SJCRH30 (cell line): Measurements from ENCODE around the gene TMEM59. TPM values are rescaled to one million over a fixed set of nuclear protein-coding genes. Genes with fewer than 3 reads are reported as not detected.
"Not testable (repeated sequence)": the region's sequence is repeated elsewhere in the genome, so short reads cannot be mapped to it uniquely, and the experiment has no call there.

ENCODE experiments used
- DNase-seq, 2 experiments: peaks; one replicate each; pipeline ENCODE4 v3.0.0-alpha.2; 2015 to 2020
- H3K27ac ChIP-seq: fragments of 250-450 bp; sonication (Bioruptor Pico); 2 replicates; pipeline ENCODE4 v1.5.1; 2020; ENCODE audit warnings: mild to moderate bottlenecking, moderate library complexity
- H3K27me3 ChIP-seq: fragments of 250-450 bp; sonication (Bioruptor Pico); 2 replicates; pipeline ENCODE4 v1.5.1; 2020; ENCODE audit warnings: mild to moderate bottlenecking, moderate library complexity
- H3K36me3 ChIP-seq: fragments of 250-450 bp; sonication (Bioruptor Pico); 2 replicates; pipeline ENCODE4 v1.5.1; 2020; ENCODE audit warnings: mild to moderate bottlenecking, moderate library complexity
- H3K4me1 ChIP-seq: fragments of 250-450 bp; sonication (Bioruptor Pico); 2 replicates; pipeline ENCODE4 v1.5.1; 2020; ENCODE audit warnings: mild to moderate bottlenecking, moderate library complexity
- H3K4me3 ChIP-seq: fragments of 250-450 bp; sonication (Bioruptor Pico); 2 replicates; pipeline ENCODE4 v1.5.1; 2020; ENCODE audit warnings: mild to moderate bottlenecking, moderate library complexity
- H3K9me3 ChIP-seq: fragments of 250-450 bp; sonication (Bioruptor Pico); replicated peaks from 2 replicates; pipeline ENCODE4 v1.5.1; 2020; ENCODE audit warnings: mild to moderate bottlenecking, moderate library complexity
- total RNA-seq: library from RNA; depleted of rRNA; stranded (reverse); fragments of >200 nt; shearing (Covaris generic); gene quantifications from 2 replicates; pipeline ENCODE4 v1.2.3, GENCODE V29; 2014

Gene TMEM59
- total RNA-seq, 1 experiment from 2014 or later, result 135 TPM

GRCh38 chr1:54037476-54037875, 15.5 kb downstream of the TMEM59 start:
- Histone ChIP-seq H3K4me3 (no peak overlapping the region), H3K36me3 (peaks cover 53% of the 10 kb centered on the region), H3K4me1 (no peaks in the 10 kb centered on the region), H3K27ac (no peak overlapping the region), H3K9me3 (no peaks in the 10 kb centered on the region), H3K27me3 (no peaks in the 10 kb centered on the region)
- DNase-seq, result no peak

DNA sequence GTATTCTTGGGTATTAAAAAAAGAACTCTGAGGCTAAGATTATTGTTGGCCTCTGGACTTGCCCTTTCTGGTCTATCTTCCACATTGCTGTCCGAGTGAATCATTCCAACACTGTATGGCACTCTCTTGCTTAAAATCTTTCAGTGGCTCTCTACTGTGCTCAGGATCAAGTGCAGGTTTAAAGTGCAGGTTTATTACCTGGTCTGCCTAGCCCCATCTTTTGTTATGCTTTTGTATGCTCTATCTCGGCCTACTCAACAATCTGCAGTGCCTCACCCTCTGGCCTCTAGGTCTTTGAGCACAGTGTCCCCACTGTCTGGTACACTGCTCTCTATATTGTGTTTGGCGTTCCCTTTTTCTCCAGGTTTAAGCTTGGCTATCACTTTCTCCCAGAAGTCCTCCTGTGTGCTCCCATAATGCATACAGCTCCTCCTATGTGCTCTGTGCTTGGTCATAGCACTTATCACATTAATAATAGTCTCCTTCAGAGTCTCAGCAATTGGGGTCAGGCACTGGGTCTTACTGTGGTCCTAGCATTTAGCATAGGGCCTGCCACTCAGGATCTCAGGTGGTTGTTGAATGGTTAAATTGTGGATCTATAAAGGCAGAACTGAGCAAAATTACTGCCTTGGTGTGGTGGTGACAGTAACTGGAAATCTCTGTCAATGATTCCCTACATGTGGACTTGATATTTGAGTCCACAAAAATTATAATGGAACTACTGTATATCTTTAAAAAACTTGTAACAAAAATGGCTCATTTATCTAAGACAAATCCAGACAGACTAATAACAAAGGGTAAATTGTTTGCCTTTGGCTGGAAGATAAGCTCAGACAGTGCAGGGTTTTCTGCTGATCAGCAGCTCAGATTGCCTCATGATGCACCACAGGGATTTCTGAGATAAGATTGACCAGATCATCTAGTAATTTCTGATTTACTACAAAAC, 24.4 kb downstream of the TMEM59 start:
- Histone ChIP-seq H3K4me3 (no peak overlapping the region), H3K4me1 (no peaks in the 10 kb centered on the region), H3K27me3 (no peaks in the 10 kb centered on the region), H3K27ac (no peak overlapping the region), H3K9me3 (no peaks in the 10 kb centered on the region), H3K36me3 (peaks cover 20% of the 10 kb centered on the region)
- DNase-seq, result no peak

GRCh38 chr1:54027848-54028247, 25.2 kb downstream of the TMEM59 start:
- Histone ChIP-seq H3K4me1 (no peaks in the 10 kb centered on the region), H3K36me3 (peaks cover 19% of the 10 kb centered on the region), H3K4me3 (no peak overlapping the region), H3K27ac (no peak overlapping the region), H3K27me3 (no peaks in the 10 kb centered on the region), H3K9me3 (no peaks in the 10 kb centered on the region)
- DNase-seq, result no peak

GRCh38 chr1:54024811-54025210, 28.2 kb downstream of the TMEM59 start:
- not testable (repeated sequence) for H3K9me3 ChIP-seq, DNase-seq, H3K4me3 ChIP-seq, H3K27ac ChIP-seq, H3K4me1 ChIP-seq, H3K27me3 ChIP-seq, H3K36me3 ChIP-seq

DNA sequence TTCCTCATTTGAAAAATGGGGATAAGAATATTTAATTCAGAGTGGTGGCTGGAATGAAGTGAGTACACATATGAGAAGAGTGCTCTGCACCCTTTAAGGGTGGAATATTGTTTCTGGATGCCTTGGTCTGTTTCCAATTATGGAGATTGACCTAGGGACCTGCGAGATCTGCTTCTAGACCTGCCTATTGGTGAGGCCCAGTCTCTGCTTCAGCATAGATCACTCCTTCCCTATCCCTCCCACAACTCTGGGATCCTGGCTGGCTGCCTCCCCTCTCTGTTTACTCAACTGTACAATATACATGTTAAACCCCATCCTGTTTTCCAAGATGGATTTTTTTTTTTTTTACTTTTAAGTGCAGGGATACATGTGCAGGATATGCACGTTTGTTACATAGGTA, 28.6 kb downstream of the TMEM59 start:
- Histone ChIP-seq H3K27me3 (no peaks in the 10 kb centered on the region), H3K36me3 (no peaks in the 10 kb centered on the region), H3K9me3 (no peaks in the 10 kb centered on the region), H3K27ac (no peak overlapping the region), H3K4me3 (no peak overlapping the region), H3K4me1 (no peaks in the 10 kb centered on the region)
- no peak for DNase-seq

- not testable (repeated sequence) for H3K4me1 ChIP-seq, H3K9me3 ChIP-seq, H3K27me3 ChIP-seq, H3K36me3 ChIP-seq, H3K4me3 ChIP-seq, H3K27ac ChIP-seq
- peak in 1 of 2 experiments; percentile 19 for DNase-seq
These were observed 33.3 kb downstream of the TMEM59 start for GRCh38 chr1:54019562-54020176.

DNA sequence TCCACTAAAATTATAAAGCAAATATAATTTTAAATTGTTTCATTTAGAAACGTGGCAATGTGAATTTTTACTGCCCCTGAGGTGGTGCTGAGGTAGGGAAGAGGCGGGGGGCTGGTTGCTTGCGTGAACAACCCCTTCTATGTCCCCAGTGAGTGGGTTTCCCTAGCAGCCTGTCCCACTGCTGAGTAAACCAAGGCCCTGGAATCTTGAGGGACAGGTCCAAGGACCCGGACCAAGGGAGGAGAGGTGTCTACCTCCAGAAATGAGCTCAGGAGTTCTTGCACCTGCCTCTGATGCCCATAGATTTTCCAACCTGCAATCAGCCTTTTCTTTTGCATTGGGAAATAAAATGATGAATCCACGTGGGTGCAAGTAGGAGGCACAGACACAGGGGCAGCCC, 34.4 kb downstream of the TMEM59 start:
- no peaks in the 10 kb centered on the region for H3K36me3 ChIP-seq
- DNase-seq, result no peak
- H3K4me3 ChIP-seq, result no peak overlapping the region
- H3K27me3 ChIP-seq, result no peaks in the 10 kb centered on the region
- no peaks in the 10 kb centered on the region for H3K9me3 ChIP-seq
- no peaks in the 10 kb centered on the region for H3K4me1 ChIP-seq
- no peak overlapping the region for H3K27ac ChIP-seq

DNA sequence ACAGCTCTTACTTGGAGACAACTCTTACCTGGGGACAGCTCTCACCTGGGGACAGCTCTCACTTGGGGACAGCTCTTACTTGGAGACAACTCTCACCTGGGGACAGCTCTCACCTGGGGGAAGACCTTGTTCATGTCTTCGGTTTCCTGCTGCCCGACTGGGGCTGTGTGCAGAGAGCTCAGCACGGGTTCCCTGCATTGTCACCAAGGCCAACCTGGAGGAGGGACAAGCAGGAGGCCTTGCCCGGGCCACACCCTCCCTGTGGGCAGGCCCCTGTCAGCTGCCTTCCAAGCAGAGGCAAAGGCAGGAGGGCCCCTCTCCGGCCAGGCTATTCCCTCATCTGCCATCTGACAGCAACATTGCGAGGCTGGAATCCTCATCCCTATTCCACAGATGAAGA, 35.0 kb downstream of the TMEM59 start, which contains the start of gene LDLRAD1:
Gene LDLRAD1, minus strand, starts transcription at position 208 of the 400 bp plus-strand sequence. Its CDS starts 74 bp downstream, at position 134.
- DNase-seq, result no peak

GRCh38 chr1:54016343-54017282, 36.4 kb downstream of the TMEM59 start:
- H3K9me3 ChIP-seq, result no peaks in the 10 kb centered on the region
- DNase-seq, result peak in 1 of 2 experiments; percentile 16
- H3K4me3 ChIP-seq, result no peak overlapping the region
- no peak overlapping the region for H3K27ac ChIP-seq
- H3K27me3 ChIP-seq, result no peaks in the 10 kb centered on the region
- no peaks in the 10 kb centered on the region for H3K36me3 ChIP-seq
- no peaks in the 10 kb centered on the region for H3K4me1 ChIP-seq

More for the DNA sequence above, 35.0 kb downstream of the TMEM59 start, which contains the start of gene LDLRAD1:
- Histone ChIP-seq H3K4me1 (no peaks in the 10 kb centered on the region), H3K36me3 (no peaks in the 10 kb centered on the region), H3K4me3 (no peak within 1 kb of the TSS), H3K27me3 (no peaks in the 10 kb centered on the region), H3K27ac (no peak within 1 kb of the TSS), H3K9me3 (no peaks in the 10 kb centered on the region)

DNA sequence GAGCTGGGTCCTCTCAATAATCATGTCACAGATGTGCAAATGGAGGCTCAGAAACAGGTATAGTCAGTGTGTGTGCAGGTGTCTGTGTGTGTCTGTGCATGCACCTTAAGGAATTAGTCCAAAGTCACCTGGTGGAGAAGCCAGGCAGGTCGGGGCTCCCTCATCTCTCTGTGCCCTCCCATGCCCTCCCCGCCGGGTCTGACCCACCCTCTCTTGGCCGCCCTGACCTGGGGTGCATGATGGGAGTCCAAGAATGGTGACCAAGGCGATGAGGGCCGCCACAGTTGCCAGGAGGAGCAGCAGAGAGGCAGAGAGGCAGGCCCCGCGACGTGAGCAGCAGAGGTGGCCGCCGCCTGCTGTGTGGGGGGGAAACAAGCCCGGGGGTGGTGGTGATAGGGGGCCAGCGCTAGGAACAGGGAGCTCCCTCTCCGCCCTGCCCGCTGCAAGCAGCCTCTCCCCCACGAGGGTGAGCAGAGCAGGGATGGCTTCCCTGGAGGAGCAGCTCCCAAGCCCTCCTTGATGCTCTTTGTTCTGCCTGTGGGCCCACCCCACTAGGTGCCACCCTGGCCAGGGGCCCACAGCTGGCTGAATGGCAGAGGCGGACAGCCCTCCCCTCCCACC, 38.9 kb downstream of the TMEM59 start:
- Histone ChIP-seq H3K4me3 (no peak overlapping the region), H3K9me3 (no peaks in the 10 kb centered on the region), H3K27ac (no peak overlapping the region), H3K4me1 (no peaks in the 10 kb centered on the region), H3K36me3 (no peaks in the 10 kb centered on the region), H3K27me3 (no peaks in the 10 kb centered on the region)
- DNase-seq, result no peak

- no peaks in the 10 kb centered on the region for H3K9me3 ChIP-seq
- no peaks in the 10 kb centered on the region for H3K36me3 ChIP-seq
- no peak for DNase-seq
- no peak overlapping the region for H3K4me3 ChIP-seq
- H3K27ac ChIP-seq, result no peak overlapping the region
- no peaks in the 10 kb centered on the region for H3K27me3 ChIP-seq
- no peaks in the 10 kb centered on the region for H3K4me1 ChIP-seq
These were observed 39.5 kb downstream of the TMEM59 start for GRCh38 chr1:54013393-54014008.

DNA sequence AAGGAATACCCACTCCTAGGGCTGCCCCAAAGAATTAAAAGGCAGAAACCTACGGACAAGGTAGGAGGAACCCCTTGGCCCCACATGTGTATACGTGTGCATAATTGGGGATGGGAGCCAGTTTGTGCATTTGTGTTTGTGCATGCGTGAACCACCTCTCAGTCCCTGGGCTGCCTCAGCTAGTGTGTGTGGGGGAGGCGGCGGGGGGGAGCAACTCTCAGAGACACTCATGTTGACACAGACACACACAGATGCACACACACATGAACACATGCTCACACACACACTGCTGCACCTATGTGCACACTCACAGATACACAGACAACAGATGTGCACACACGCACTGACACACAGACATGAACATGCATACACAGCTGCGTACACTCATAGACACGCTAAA, 40.1 kb downstream of the TMEM59 start:
- H3K27me3 ChIP-seq, result no peaks in the 10 kb centered on the region
- H3K4me1 ChIP-seq, result no peaks in the 10 kb centered on the region
- no peaks in the 10 kb centered on the region for H3K9me3 ChIP-seq

DNA sequence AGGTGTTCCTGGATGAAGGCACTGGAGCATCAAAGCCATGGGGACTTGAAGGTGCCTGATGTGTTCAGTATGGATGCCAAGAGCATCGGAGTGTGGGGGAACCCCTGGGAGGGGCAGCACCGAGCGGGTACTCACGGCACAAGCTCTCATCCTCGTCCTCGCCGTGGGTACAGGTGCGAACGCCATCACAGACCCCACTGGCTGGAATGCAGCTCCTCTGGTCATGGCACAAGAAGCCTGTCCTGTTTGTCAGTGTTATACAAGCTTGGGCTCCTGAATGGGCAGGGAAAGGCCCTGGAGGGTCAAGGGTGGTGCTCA, 41.0 kb downstream of the TMEM59 start:
- no peaks in the 10 kb centered on the region for H3K36me3 ChIP-seq
- no peaks in the 10 kb centered on the region for H3K27me3 ChIP-seq

More for the DNA sequence above, 40.1 kb downstream of the TMEM59 start:
- Histone ChIP-seq H3K27ac (no peak overlapping the region), H3K4me3 (no peak overlapping the region), H3K36me3 (no peaks in the 10 kb centered on the region)
- no peak for DNase-seq

More for the DNA sequence above, 41.0 kb downstream of the TMEM59 start:
- Histone ChIP-seq H3K4me3 (no peak overlapping the region), H3K9me3 (no peaks in the 10 kb centered on the region), H3K27ac (no peak overlapping the region), H3K4me1 (no peaks in the 10 kb centered on the region)
- DNase-seq, result no peak
